Measurements from ENCODE around the gene SLC35B1. TPM values are rescaled to one million over a fixed set of nuclear protein-coding genes. Genes with fewer than 3 reads are reported as not detected.

Gene SLC35B1
- polyA plus RNA-seq, 1 of the 3 experiments (the other 2 are of a cell fraction), result 89.8 TPM

DNA sequence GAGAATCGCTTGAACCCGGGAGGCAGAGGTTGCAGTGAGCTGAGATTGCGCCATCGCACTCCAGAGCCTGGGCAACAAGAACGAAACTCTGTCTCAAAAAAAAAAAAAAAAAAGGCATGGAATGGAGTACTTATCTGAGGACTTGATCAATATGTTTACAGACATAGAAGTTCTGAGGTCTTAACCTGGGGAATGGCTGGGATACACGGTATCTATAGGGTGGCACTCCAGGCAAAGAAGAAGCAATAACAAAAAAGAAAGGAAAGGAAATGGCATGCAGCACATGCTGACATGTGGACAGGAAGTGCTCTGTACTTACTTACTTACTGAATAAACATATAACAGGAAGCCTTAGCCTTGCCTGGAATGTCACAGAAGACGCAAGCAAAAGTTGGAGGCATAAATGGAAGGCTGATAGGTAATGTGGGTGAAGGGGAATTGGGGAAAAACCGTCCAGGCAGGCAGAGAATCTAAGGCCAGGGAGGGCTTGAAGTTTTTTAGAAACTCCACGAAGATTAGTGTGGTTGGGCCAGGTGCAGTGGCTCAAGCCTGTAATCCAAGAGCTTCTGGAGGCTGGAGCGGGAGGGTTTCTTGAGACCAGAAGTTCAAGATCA, 19.8 kb downstream of the SLC35B1 start:
- peak overlapping the region; percentile 76 for H2AFZ ChIP-seq (ENCODE audit: low read depth)
- no peak overlapping the region for H3K4me3 ChIP-seq (ENCODE audit: low read depth in 2 of 2, low read length in 1 of 2)
- no peaks in the 10 kb centered on the region for H3K27me3 ChIP-seq (ENCODE audit: insufficient read depth)
- no peak overlapping the region for H3K4me2 ChIP-seq
- 0 out of 4 replicates have a peak overlapping the region, but pooled peaks of 1 of the 2 experiments have one; percentile 5 for H3K27ac ChIP-seq (ENCODE audit: low read depth in 2 of 2, low read length in 1 of 2)
- peaks cover 12% of the 10 kb centered on the region for H3F3A ChIP-seq (replicated peaks; ENCODE audit: insufficient read depth)
- no peaks in the 10 kb centered on the region for H3K4me1 ChIP-seq (ENCODE audit: control insufficient read depth in 1 of 2, insufficient read depth in 2 of 2, low read depth in 1 of 2, low read length in 1 of 2)
- no peak overlapping the region for H3K9ac ChIP-seq
- no peak for TF ChIP-seq NRF1 (IDR thresholded peaks at IDR 0.05; ENCODE audit: low read depth, low read length)
- TF ChIP-seq, protein P1, sequence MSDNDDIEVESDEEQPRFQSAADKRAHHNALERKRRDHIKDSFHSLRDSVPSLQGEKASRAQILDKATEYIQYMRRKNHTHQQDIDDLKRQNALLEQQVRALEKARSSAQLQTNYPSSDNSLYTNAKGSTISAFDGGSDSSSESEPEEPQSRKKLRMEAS (IDR thresholded peaks at IDR 0.05; ENCODE audit: low read depth), result peak; percentile 62
- ChIA-PET POLR2A (no interaction called here), CTCF (interaction anchor here (1.2 to 50.8 kb wide), 5 partner anchors 7 to 309 kb away, joined by 3 to 2107 read pairs (median 4); partner anchors contain the start of gene NXPH3)
- no peaks in the 10 kb centered on the region for H4K20me1 ChIP-seq (ENCODE audit: insufficient read depth)
- no peak for DNase-seq
- no peaks in the 10 kb centered on the region for H3K9me3 ChIP-seq
- H3K79me2 ChIP-seq (ENCODE audit: insufficient read depth), result no peaks in the 10 kb centered on the region
- 81% methylated on average over 10 of the region's 10 CpGs for WGBS (ENCODE audit: low lambda C conversion rate)
- no peaks in the 10 kb centered on the region for H3K36me3 ChIP-seq (replicated peaks in 1 of 2; ENCODE audit: control insufficient read depth in 1 of 2, insufficient read depth in 2 of 2, low read length in 1 of 2)
- no peaks in the 10 kb centered on the region for H3K9me2 ChIP-seq

DNA sequence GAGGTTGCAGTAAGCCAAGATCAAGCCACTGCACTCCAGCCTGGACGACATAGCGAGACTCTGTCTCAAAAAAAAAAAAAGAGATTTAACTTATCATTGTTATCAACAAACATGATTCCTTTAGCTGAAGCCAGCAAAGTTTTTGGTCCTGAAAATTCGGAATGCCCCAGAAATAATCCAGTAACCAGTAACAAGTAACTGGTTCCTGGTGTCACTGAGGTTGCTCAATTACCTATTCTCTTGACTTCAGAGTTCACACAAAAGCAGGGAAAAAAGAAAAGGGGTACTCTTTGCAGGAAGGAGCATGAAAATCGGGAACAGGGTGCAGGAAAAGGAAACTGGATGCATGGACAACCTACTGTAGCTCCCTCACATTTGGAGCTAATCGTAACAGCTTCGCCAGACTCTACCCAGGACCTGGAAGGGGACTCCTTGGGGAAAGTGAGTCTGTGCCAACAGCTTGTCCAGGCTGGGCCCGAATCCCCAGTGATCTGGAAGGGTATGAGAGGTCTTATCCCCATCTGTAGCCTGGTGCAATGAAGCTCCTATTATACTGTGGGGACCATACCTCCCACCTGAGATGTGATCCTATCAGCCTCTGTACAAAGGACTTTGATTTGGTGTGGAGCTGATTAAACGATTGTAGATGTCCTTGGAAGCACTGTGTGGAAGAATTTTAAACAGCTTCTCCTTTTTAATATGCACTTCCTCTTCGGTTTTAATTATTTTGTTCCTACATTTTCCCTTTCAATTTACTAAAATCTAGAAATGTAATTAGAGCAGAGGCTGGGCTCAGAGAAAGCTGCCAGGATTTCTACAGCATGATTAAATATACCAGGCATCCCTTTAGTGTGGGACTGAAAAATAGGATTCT, 26.4 kb downstream of the SLC35B1 start:
- no peak for DNase-seq
- Histone ChIP-seq H3F3A (replicated peaks; ENCODE audit: insufficient read depth) (peaks cover 7% of the 10 kb centered on the region), H3K9ac (no peak overlapping the region), H4K20me1 (ENCODE audit: insufficient read depth) (peaks cover 7% of the 10 kb centered on the region; the same call in 1 of the 2 replicates), H3K27me3 (ENCODE audit: insufficient read depth) (no peaks in the 10 kb centered on the region), H3K9me2 (no peaks in the 10 kb centered on the region), H2AFZ (ENCODE audit: low read depth) (peak overlapping the region; percentile 52; the same call in 1 of the 2 replicates), H3K4me3 (ENCODE audit: low read depth in 2 of 2, low read length in 1 of 2) (no peak overlapping the region), H3K9me3 (no peaks in the 10 kb centered on the region), H3K27ac (ENCODE audit: low read depth in 2 of 2, low read length in 1 of 2) (no peak overlapping the region), H3K79me2 (ENCODE audit: insufficient read depth) (peaks cover 11% of the 10 kb centered on the region), H3K36me3 (replicated peaks in 1 of 2; ENCODE audit: control insufficient read depth in 1 of 2, insufficient read depth in 2 of 2, low read length in 1 of 2) (no peaks in the 10 kb centered on the region), H3K4me2 (no peak overlapping the region), H3K4me1 (ENCODE audit: control insufficient read depth in 1 of 2, insufficient read depth in 2 of 2, low read depth in 1 of 2, low read length in 1 of 2) (peaks cover 4 to 8% of the 10 kb centered on the region in 2 experiments; a peak in 3 of 4 replicates)
- WGBS (ENCODE audit: low lambda C conversion rate), result 54% methylated on average over 9 of the region's 9 CpGs
- POLR2A ChIA-PET, result no interaction called here
- CTCF ChIA-PET, result interaction anchor here (0.8 to 50.8 kb wide), 6 partner anchors 15 to 274 kb away, joined by 3 to 2107 read pairs (median 6); partner anchors contain the start of gene NXPH3
- no peak for TF ChIP-seq FOXJ3 (CRISPR knock-in tag; IDR thresholded peaks at IDR 0.05)
- TF ChIP-seq CHD2 (IDR thresholded peaks at IDR 0.05; ENCODE audit: low read length, partially characterized antibody), result no peak
- TF ChIP-seq, protein P2, sequence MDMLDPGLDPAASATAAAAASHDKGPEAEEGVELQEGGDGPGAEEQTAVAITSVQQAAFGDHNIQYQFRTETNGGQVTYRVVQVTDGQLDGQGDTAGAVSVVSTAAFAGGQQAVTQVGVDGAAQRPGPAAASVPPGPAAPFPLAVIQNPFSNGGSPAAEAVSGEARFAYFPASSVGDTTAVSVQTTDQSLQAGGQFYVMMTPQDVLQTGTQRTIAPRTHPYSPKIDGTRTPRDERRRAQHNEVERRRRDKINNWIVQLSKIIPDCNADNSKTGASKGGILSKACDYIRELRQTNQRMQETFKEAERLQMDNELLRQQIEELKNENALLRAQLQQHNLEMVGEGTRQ (IDR thresholded peaks at IDR 0.05; ENCODE audit: borderline replicate concordance, low read depth, low read length), result no peak

DNA sequence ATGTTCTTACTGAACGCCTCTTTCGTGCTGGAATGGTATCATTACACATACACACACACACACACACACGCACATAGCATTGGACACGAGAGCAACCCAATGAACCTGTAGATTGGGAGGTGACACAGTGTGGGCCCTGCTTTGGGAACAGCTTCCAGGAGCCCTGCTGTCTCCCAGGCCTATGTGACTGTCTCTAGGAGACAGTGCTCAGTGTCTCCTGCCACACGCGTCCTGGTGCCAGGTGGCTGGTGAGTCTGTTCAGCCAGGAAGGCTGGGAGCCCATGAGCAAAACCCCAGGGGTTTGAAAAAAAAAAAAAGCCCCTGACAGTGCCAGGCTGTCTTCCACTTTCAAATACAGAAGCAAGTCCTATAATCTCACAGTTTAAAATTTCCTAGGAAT, 27.4 kb downstream of the SLC35B1 start:
- H3K4me1 ChIP-seq (ENCODE audit: control insufficient read depth in 1 of 2, insufficient read depth in 2 of 2, low read depth in 1 of 2, low read length in 1 of 2), result peaks cover 11 to 13% of the 10 kb centered on the region in 2 experiments; a peak in 3 of 4 replicates
- H2AFZ ChIP-seq (ENCODE audit: low read depth), result no peak overlapping the region
- H3K27ac ChIP-seq (ENCODE audit: low read depth in 2 of 2, low read length in 1 of 2), result no peak overlapping the region
- ChIA-PET POLR2A (no interaction called here), CTCF (interaction anchor here (1.1 to 50.8 kb wide), 4 partner anchors 16 to 317 kb away, joined by 3 to 2107 read pairs (median 25); partner anchors contain the start of gene NXPH3)
- H4K20me1 ChIP-seq (ENCODE audit: insufficient read depth), result peaks cover 17% of the 10 kb centered on the region; the same call in 1 of the 2 replicates
- DNase-seq, result no peak
- H3K79me2 ChIP-seq (ENCODE audit: insufficient read depth), result peaks cover 21% of the 10 kb centered on the region
- no peak overlapping the region for H3K4me3 ChIP-seq (ENCODE audit: low read depth in 2 of 2, low read length in 1 of 2)
- H3K4me2 ChIP-seq, result no peak overlapping the region
- peaks cover under 1% of the 10 kb centered on the region for H3F3A ChIP-seq (replicated peaks; ENCODE audit: insufficient read depth)
- TF ChIP-seq ELF1 (IDR thresholded peaks at IDR 0.05) (no peak), TCF12 (IDR thresholded peaks at IDR 0.05) (no peak), MXI1 (IDR thresholded peaks at IDR 0.05; ENCODE audit: low read depth, low read length) (no peak), GATA2 (CRISPR knock-in tag; IDR thresholded peaks at IDR 0.05) (no peak), JUND (IDR thresholded peaks at IDR 0.05) (no peak)
- TF ChIP-seq, protein P3, sequence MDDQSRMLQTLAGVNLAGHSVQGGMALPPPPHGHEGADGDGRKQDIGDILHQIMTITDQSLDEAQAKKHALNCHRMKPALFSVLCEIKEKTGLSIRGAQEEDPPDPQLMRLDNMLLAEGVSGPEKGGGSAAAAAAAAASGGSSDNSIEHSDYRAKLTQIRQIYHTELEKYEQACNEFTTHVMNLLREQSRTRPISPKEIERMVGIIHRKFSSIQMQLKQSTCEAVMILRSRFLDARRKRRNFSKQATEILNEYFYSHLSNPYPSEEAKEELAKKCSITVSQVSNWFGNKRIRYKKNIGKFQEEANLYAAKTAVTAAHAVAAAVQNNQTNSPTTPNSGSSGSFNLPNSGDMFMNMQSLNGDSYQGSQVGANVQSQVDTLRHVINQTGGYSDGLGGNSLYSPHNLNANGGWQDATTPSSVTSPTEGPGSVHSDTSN (IDR thresholded peaks at IDR 0.05), result no peak
- H3K36me3 ChIP-seq (replicated peaks in 1 of 2; ENCODE audit: control insufficient read depth in 1 of 2, insufficient read depth in 2 of 2, low read length in 1 of 2), result peaks cover under 1 to 4% of the 10 kb centered on the region in 2 experiments
- 90% methylated on average over 6 of the region's 6 CpGs for WGBS (ENCODE audit: low lambda C conversion rate)
- no peaks in the 10 kb centered on the region for H3K9me3 ChIP-seq
- no peak overlapping the region for H3K9ac ChIP-seq
- H3K9me2 ChIP-seq, result no peaks in the 10 kb centered on the region
- no peaks in the 10 kb centered on the region for H3K27me3 ChIP-seq (ENCODE audit: insufficient read depth)
